Effector memory CD8-positive, alpha-beta T cell (primary cell): ENCODE results near the gene SPPL3.
"Not testable (repeated sequence)": the region's sequence is repeated elsewhere in the genome, so short reads cannot be mapped to it uniquely, and the experiment has no call there.

Source experiments
- ATAC-seq: fragments of 150-1000 bp; cut with Tn5 transposase; replicated peaks from 2 replicates; pipeline ENCODE4 v1.10.0; 2021; ENCODE audit warnings: mild to moderate bottlenecking, moderate library complexity
- DNase-seq, 3 experiments: peaks; one replicate each; pipeline ENCODE4 v3.0.0; 2021
- H3K27ac Mint-ChIP-seq, 2 donors: one replicate each; pipeline ENCODE4 v1.8.0; 2022; ENCODE audit warnings: mild to moderate bottlenecking in 2 of 2, mixed read lengths in 2 of 2, moderate library complexity in 2 of 2
- H3K27me3 Mint-ChIP-seq, 2 donors: one replicate each; pipeline ENCODE4 v1.8.0; 2022; ENCODE audit warnings: mixed read lengths in 2 of 2
- H3K36me3 Mint-ChIP-seq: one replicate; pipeline ENCODE4 v1.8.0; 2022; ENCODE audit warnings: mild to moderate bottlenecking, moderate library complexity, mixed read lengths; ENCODE audit not compliant: insufficient read depth
- H3K4me1 Mint-ChIP-seq, 2 donors: one replicate each; pipeline ENCODE4 v1.8.0; 2022; ENCODE audit warnings: low read depth in 2 of 2, mixed read lengths in 2 of 2
- H3K4me3 Mint-ChIP-seq, 2 donors: one replicate each; pipeline ENCODE4 v1.8.0; 2022; ENCODE audit warnings: mild to moderate bottlenecking in 2 of 2, mixed read lengths in 2 of 2, moderate library complexity in 2 of 2
- H3K9me3 Mint-ChIP-seq, 2 donors: one replicate each; pipeline ENCODE4 v1.8.0; 2022; ENCODE audit warnings: mixed read lengths in 2 of 2

Gene SPPL3

GRCh38 chr12:120739821-120740613 lies 164.1 kb downstream of the SPPL3 start:
- ATAC-seq, result no peak
- Mint-ChIP-seq H3K4me3 (no peak overlapping the region), H3K27ac (peak overlapping the region in 1 of 2 donors; percentile 32), H3K36me3 (no peaks in the 10 kb centered on the region), H3K27me3 (no peaks in the 10 kb centered on the region), H3K9me3 (no peaks in the 10 kb centered on the region), H3K4me1 (peaks cover 0 to 3% of the 10 kb centered on the region in 2 donors)
- no peak for DNase-seq

GRCh38 chr12:120739031-120739762 lies 165.0 kb downstream of the SPPL3 start:
- Mint-ChIP-seq H3K27ac (no peak overlapping the region), H3K27me3 (no peaks in the 10 kb centered on the region), H3K4me3 (no peak overlapping the region), H3K36me3 (peaks cover 2% of the 10 kb centered on the region), H3K9me3 (no peaks in the 10 kb centered on the region), H3K4me1 (peaks cover 0 to 3% of the 10 kb centered on the region in 2 donors)
- ATAC-seq (no peak), DNase-seq (no peak)

GRCh38 chr12:120738252-120739030 lies 165.7 kb downstream of the SPPL3 start:
- H3K27me3 Mint-ChIP-seq, result no peaks in the 10 kb centered on the region
- ATAC-seq, result no peak
- no peaks in the 10 kb centered on the region for H3K9me3 Mint-ChIP-seq
- peaks cover 0 to 3% of the 10 kb centered on the region in 2 donors for H3K4me1 Mint-ChIP-seq
- peaks cover 6% of the 10 kb centered on the region for H3K36me3 Mint-ChIP-seq
- no peak overlapping the region for H3K27ac Mint-ChIP-seq
- no peak overlapping the region for H3K4me3 Mint-ChIP-seq
- no peak for DNase-seq

GRCh38 chr12:120737557-120738251 lies 166.5 kb downstream of the SPPL3 start:
- Mint-ChIP-seq H3K27ac (no peak overlapping the region), H3K9me3 (no peaks in the 10 kb centered on the region), H3K27me3 (no peaks in the 10 kb centered on the region), H3K4me3 (no peak overlapping the region), H3K4me1 (peaks cover 0 to 3% of the 10 kb centered on the region in 2 donors), H3K36me3 (peaks cover 6% of the 10 kb centered on the region)
- DNase-seq (no peak), ATAC-seq (no peak)

- Mint-ChIP-seq H3K27ac (peak overlapping the region in 1 of 2 donors; percentile 26), H3K4me1 (peaks cover 0 to 3% of the 10 kb centered on the region in 2 donors), H3K27me3 (no peaks in the 10 kb centered on the region), H3K36me3 (peaks cover 6% of the 10 kb centered on the region), H3K4me3 (no peak overlapping the region), H3K9me3 (no peaks in the 10 kb centered on the region)
- ATAC-seq (no peak), DNase-seq (no peak)
These were observed 167.5 kb downstream of the SPPL3 start for GRCh38 chr12:120736404-120737331.

- H3K9me3 Mint-ChIP-seq, result no peaks in the 10 kb centered on the region
- ATAC-seq (no peak), DNase-seq (no peak)
- H3K36me3 Mint-ChIP-seq, result peaks cover 6% of the 10 kb centered on the region
- H3K4me1 Mint-ChIP-seq, result peaks cover 0 to 3% of the 10 kb centered on the region in 2 donors
- no peak overlapping the region for H3K27ac Mint-ChIP-seq
- H3K27me3 Mint-ChIP-seq, result no peaks in the 10 kb centered on the region
- H3K4me3 Mint-ChIP-seq, result no peak overlapping the region
These were observed 169.0 kb downstream of the SPPL3 start for GRCh38 chr12:120735181-120735580.

- ATAC-seq (no peak), DNase-seq (no peak)
- peak overlapping the region in 1 of 2 donors; percentile 42 for H3K27ac Mint-ChIP-seq
- H3K4me3 Mint-ChIP-seq, result no peak overlapping the region
- H3K27me3 Mint-ChIP-seq, result no peaks in the 10 kb centered on the region
- H3K36me3 Mint-ChIP-seq, result peaks cover 6% of the 10 kb centered on the region
- peaks cover 0 to 3% of the 10 kb centered on the region in 2 donors for H3K4me1 Mint-ChIP-seq
- H3K9me3 Mint-ChIP-seq, result no peaks in the 10 kb centered on the region
These were observed 169.9 kb downstream of the SPPL3 start for GRCh38 chr12:120734210-120734609.

- Mint-ChIP-seq H3K4me3 (no peak overlapping the region), H3K27ac (peak overlapping the region in 1 of 2 donors; percentile 59), H3K4me1 (peaks cover 0 to 3% of the 10 kb centered on the region in 2 donors), H3K27me3 (no peaks in the 10 kb centered on the region), H3K9me3 (no peaks in the 10 kb centered on the region), H3K36me3 (peaks cover 8% of the 10 kb centered on the region)
- no peak for DNase-seq
- ATAC-seq, result no peak
These were observed 170.6 kb downstream of the SPPL3 start for GRCh38 chr12:120733574-120733973.

- peaks cover 10% of the 10 kb centered on the region for H3K36me3 Mint-ChIP-seq
- not testable (repeated sequence) for DNase-seq, ATAC-seq, H3K9me3 Mint-ChIP-seq, H3K4me3 Mint-ChIP-seq, H3K4me1 Mint-ChIP-seq, H3K27ac Mint-ChIP-seq, H3K27me3 Mint-ChIP-seq
These were observed 172.0 kb downstream of the SPPL3 start for GRCh38 chr12:120732198-120732597.

- H3K4me3 Mint-ChIP-seq, result peak overlapping the region; percentile 6 to 89
These were observed 177.2 kb downstream of the SPPL3 start for GRCh38 chr12:120726961-120727360.

GRCh38 chr12:120726510-120726793 lies 177.7 kb downstream of the SPPL3 start:
- Mint-ChIP-seq H3K27ac (peak overlapping the region; percentile 69 to 92), H3K4me3 (peak overlapping the region; percentile 89 to 91), H3K36me3 (peaks cover 4% of the 10 kb centered on the region), H3K9me3 (no peaks in the 10 kb centered on the region), H3K4me1 (peaks cover 15 to 18% of the 10 kb centered on the region in 2 donors), H3K27me3 (no peaks in the 10 kb centered on the region)
- DNase-seq, result no peak
- ATAC-seq, result no peak

More at GRCh38 chr12:120726961-120727360, 177.2 kb downstream of the SPPL3 start:
- Mint-ChIP-seq H3K9me3 (no peaks in the 10 kb centered on the region), H3K36me3 (peaks cover 4% of the 10 kb centered on the region), H3K27me3 (no peaks in the 10 kb centered on the region), H3K4me1 (peaks cover 15 to 18% of the 10 kb centered on the region in 2 donors), H3K27ac (no peak overlapping the region)
- no peak for DNase-seq
- no peak for ATAC-seq
